Stomach (tissue), 4 donors: ENCODE measurements around the gene TRAF3.

Experiments used
- CTCF ChIP-seq, 7 experiments: fragments of 450-650 bp in 4 of 7; fragments of 200-600 bp in 3 of 7; sonication (generic) in 3 of 7; IDR thresholded peaks; one replicate each; pipeline ENCODE4 v1.5.1; 2016 to 2019; ENCODE audit warnings: antibody characterized with exemption in 7 of 7, control low read depth in 2 of 7, mild to moderate bottlenecking in 1 of 7
- POLR2A ChIP-seq, 4 donors: fragments of 450-650 bp; IDR thresholded peaks; one replicate each; pipeline ENCODE4 v1.6.1; 2016; ENCODE audit warnings: antibody characterized with exemption in 4 of 4, control low read depth in 2 of 4, mild to moderate bottlenecking in 1 of 4, moderate library complexity in 1 of 4

- TF ChIP-seq CTCF (IDR thresholded peaks at IDR 0.05) (no peak), POLR2A (IDR thresholded peaks at IDR 0.05) (no peak)
These were observed 162.1 kb downstream of the TRAF3 start for GRCh38 chr14:102939329-102939728.
